ENCODE measurements around the gene IFIT1.
"Not testable (repeated sequence)": the region's sequence is repeated elsewhere in the genome, so short reads cannot be mapped to it uniquely, and the experiment has no call there.

IFIT1 gene

GRCh38 chr10:89399956-89400355 lies 7.5 kb downstream of the IFIT1 start:
- TF ChIP-seq CTCF (IDR thresholded peaks at IDR 0.05; ENCODE audit: insufficient read depth, missing control alignments) = no peak
- DNase-seq (ENCODE audit: insufficient read length, low spot score) (no peak), FAIRE-seq (no peak)

- FAIRE-seq (no peak), DNase-seq (ENCODE audit: insufficient read length, low spot score) (no peak)
- no peak for TF ChIP-seq CTCF (IDR thresholded peaks at IDR 0.05; ENCODE audit: insufficient read depth, missing control alignments)
These were observed 10.6 kb downstream of the IFIT1 start for GRCh38 chr10:89403043-89403442.

- TF ChIP-seq CTCF (IDR thresholded peaks at IDR 0.05; ENCODE audit: insufficient read depth, missing control alignments) = no peak
- no peak for DNase-seq (ENCODE audit: insufficient read length, low spot score)
- FAIRE-seq = no peak
These were observed 12.0 kb downstream of the IFIT1 start for GRCh38 chr10:89404104-89405047.

GRCh38 chr10:89406178-89406577 lies 13.8 kb downstream of the IFIT1 start:
- not testable (repeated sequence) for FAIRE-seq; DNase-seq (ENCODE audit: insufficient read length, low spot score)

GRCh38 chr10:89407792-89408191 lies 15.4 kb downstream of the IFIT1 start:
- not testable (repeated sequence) for DNase-seq (ENCODE audit: insufficient read length, low spot score); FAIRE-seq

- not testable (repeated sequence) for FAIRE-seq; DNase-seq (ENCODE audit: insufficient read length, low spot score)
These were observed 16.9 kb downstream of the IFIT1 start for GRCh38 chr10:89409282-89409681.

GRCh38 chr10:89410551-89410950 lies 18.1 kb downstream of the IFIT1 start:
- FAIRE-seq; DNase-seq (ENCODE audit: insufficient read length, low spot score): not testable (repeated sequence)

- not testable (repeated sequence) for FAIRE-seq
These were observed 18.7 kb downstream of the IFIT1 start for GRCh38 chr10:89411135-89411534.

GRCh38 chr10:89412276-89412675 lies 19.9 kb downstream of the IFIT1 start:
- DNase-seq (ENCODE audit: insufficient read length, low spot score); FAIRE-seq: not testable (repeated sequence)

More at GRCh38 chr10:89411135-89411534, 18.7 kb downstream of the IFIT1 start:
- not testable (repeated sequence) for DNase-seq (ENCODE audit: insufficient read length, low spot score)

GRCh38 chr10:89413398-89413912 lies 21.0 kb downstream of the IFIT1 start:
- DNase-seq (ENCODE audit: insufficient read length, low spot score) = no peak
- no peak for TF ChIP-seq CTCF (IDR thresholded peaks at IDR 0.05; ENCODE audit: insufficient read depth, missing control alignments)
- FAIRE-seq = no peak
